AG10803 (cell line): ENCODE measurements around the gene DEFB132.
"Not testable (repeated sequence)": the region's sequence is repeated elsewhere in the genome, so short reads cannot be mapped to it uniquely, and the experiment has no call there.

ENCODE experiments used
- DNase-seq: peaks from one replicate; pipeline ENCODE4 v3.0.0; 2010; ENCODE audit warnings: low read depth
- H3K4me3 ChIP-seq: 2 replicates; pipeline ENCODE4 v1.5.1; 2011; ENCODE audit warnings: mild to moderate bottlenecking, low read length, control low read depth
- TF ChIP-seq, protein P1 (sequence below): conservative IDR thresholded peaks from 2 replicates; pipeline ENCODE4 v1.5.1; 2011; ENCODE audit warnings: mild to moderate bottlenecking, low read length, control low read depth, inconsistent platforms

Gene DEFB132

DNA sequence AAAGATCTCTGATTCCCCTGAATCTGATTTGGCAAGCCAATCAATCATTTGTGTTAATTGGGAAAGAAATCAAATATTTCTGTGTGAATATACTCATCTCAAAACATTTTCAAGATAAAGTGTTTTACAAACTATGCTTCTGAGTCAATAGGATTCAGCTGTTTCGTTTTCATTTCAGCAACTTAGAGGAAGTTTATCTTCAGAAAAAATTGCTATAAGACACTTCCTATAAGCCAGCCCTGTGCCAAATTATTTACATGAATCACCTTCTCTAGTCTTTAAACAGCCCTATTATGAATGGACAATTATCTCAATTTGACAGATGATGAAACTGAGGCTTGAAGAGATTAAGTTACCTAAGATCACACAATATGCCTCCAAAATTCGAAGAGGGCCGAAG is 19.6 kb upstream of the DEFB132 start:
- no peak overlapping the region for H3K4me3 ChIP-seq
- TF ChIP-seq, protein P1, sequence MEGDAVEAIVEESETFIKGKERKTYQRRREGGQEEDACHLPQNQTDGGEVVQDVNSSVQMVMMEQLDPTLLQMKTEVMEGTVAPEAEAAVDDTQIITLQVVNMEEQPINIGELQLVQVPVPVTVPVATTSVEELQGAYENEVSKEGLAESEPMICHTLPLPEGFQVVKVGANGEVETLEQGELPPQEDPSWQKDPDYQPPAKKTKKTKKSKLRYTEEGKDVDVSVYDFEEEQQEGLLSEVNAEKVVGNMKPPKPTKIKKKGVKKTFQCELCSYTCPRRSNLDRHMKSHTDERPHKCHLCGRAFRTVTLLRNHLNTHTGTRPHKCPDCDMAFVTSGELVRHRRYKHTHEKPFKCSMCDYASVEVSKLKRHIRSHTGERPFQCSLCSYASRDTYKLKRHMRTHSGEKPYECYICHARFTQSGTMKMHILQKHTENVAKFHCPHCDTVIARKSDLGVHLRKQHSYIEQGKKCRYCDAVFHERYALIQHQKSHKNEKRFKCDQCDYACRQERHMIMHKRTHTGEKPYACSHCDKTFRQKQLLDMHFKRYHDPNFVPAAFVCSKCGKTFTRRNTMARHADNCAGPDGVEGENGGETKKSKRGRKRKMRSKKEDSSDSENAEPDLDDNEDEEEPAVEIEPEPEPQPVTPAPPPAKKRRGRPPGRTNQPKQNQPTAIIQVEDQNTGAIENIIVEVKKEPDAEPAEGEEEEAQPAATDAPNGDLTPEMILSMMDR: no peak
- no peak for DNase-seq

DNA sequence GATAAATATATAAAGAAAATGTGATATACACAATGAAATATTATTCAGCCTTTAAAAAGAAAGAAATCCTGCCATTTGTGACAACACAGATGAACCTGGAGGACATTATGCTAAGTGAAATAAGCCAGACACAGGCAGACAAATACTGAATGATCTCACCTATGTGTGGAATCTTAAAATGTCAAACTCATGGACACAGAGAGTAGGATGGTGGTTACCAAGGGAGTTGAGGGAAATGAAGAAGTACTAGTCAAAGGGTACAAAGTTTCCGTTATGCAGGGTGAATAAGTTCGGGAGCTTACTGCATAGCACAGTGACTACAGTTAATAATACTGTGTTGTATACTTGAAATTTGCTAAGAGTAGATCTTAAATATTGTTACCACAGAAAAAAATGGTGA is 14.6 kb upstream of the DEFB132 start:
- TF ChIP-seq, protein P1: no peak
- DNase-seq: no peak
- H3K4me3 ChIP-seq: no peak overlapping the region

DNA sequence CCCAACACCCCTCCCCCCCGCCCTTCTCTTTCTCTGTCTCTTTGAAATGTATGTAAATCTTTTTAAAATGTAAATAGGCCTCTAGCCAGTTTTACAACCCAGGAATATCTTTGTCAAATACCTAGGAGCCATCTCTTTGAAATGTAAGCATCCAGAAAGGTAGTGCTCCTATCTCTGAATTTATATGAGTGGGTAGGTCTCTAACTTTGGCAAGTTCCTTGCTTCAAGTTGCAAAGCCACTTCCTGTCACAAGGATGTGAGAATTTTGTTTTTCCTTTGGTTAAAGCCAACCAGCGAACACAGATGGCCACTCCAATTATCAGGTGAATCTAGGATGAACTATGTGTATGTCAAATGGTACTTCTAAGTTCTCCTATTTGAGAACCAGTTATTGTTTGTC is 6.2 kb upstream of the DEFB132 start:
- TF ChIP-seq, protein P1: no peak
- no peak overlapping the region for H3K4me3 ChIP-seq
- no peak for DNase-seq

DNA sequence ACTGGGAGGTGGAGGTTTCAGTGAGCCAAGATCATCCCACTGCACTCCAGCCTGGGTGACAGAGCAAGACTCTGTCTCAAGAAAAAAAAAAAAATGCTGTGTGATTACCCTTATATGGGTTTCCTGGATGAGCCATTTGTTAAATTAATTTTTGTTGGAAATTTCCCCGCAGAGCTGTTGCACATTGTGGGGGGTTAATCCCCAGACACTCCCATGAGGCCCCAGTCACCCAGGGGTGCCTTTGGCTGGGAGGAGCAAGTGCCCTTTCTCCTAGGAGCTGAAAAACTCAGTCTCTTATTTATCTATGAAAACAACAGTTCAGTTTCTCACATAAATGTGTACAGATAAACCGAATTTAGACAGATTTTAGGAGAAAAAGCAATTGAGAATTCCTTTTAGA is 4.7 kb upstream of the DEFB132 start:
- no peak for DNase-seq
- no peak overlapping the region for H3K4me3 ChIP-seq
- TF ChIP-seq, protein P1: no peak

DNA sequence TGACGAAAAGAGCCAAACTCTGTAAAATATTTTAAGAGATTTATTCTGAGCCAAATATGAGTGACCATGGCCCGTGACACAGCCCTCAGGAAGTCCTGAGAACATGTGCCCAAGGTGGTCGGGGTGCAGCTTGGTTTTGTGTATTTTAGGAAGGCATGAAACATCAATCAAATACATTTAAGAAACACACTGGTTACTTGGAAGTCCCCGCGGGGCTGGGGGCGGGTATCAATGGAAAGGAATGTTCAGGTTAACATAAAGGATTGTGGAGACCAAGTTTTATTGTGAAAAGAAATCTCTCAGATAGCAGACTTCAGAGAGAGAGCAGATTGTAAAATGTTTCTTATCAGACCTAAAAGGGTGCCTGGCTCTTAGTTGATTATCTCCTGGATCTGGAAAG is 4.1 kb upstream of the DEFB132 start:
- H3K4me3 ChIP-seq, DNase-seq: not testable (repeated sequence)

DNA sequence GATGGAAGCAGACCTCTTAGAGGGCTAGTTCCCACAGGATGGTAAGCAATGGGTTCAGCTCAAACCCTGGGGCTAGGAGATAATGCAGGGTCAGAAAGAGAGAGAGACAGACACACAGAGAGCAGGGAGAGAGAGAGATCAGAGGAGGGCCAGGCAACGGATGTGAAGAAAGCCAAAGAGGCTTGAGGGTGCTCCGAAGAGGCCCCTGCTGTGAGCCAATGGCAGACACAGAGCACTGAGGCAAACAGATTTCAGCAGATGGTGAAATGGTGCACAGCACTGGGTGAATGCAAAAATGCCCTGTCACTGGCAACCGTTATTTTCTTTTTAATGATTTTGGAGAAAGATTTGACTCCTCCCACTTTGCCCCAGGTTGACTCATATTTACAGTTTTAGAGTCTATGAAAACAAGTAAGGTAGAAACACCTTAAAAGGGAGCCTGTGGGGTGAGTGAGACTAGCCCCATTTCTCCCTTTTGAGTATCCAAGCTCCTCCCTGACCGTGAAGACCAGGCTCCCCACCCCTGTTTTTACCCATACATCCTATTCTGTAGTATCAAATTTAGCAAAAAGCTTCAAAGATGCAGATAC is 840 bp downstream of the DEFB132 start:
- no peak for DNase-seq
- TF ChIP-seq, protein P1: no peak
- no peak overlapping the region for H3K4me3 ChIP-seq

DNA sequence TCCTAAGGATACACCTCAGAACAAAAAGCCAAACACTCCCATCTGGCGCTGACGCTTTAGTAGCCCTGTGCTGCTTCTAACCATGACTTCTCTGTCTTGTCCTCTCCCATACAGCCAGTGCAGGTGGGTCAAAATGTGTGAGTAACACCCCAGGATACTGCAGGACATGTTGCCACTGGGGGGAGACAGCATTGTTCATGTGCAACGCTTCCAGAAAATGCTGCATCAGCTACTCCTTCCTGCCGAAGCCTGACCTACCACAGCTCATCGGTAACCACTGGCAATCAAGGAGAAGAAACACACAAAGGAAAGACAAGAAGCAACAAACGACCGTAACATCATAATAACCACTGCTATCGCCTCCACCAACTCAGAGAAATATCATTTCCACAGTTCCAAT is 1.4 kb downstream of the DEFB132 start:
- DNase-seq: peak; percentile 21
- TF ChIP-seq, protein P1: peak; percentile 38
- no peak overlapping the region for H3K4me3 ChIP-seq

DNA sequence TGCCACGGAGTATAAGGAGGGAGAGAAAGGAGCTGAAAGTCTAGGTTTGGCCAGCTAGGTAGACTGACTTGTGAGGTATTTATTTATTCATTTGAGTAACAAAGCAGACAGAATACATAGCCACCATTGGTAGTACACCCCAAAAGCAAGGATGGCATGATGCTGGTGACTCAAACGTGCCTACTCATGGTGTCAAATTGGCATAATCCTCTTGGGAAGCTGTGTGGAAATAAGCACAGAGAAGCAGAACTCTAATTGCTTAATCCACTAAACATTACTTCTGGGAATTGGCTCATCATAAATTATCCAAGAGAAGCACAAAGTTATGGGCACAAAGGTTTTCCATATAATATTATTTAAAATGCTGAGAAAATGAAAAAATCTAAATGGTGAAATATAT is 2.5 kb downstream of the DEFB132 start:
- no peak for DNase-seq
- TF ChIP-seq, protein P1: no peak
- H3K4me3 ChIP-seq: no peak overlapping the region
